HepG2 (cell line): Measurements from ENCODE around the gene SPDYE16. TPM values are rescaled to one million over a fixed set of nuclear protein-coding genes. Genes with fewer than 3 reads are reported as not detected.
"Not testable (repeated sequence)": the region's sequence is repeated elsewhere in the genome, so short reads cannot be mapped to it uniquely, and the experiment has no call there.

Experiments
- ATAC-seq: fragments of 200-7000 bp; cut with Tn5 transposase; 3 replicates; pipeline ENCODE4 v1.9.1; 2020; ENCODE audit warnings: mild to moderate bottlenecking, moderate library complexity
- BruUV-seq: library from RNA; stranded (reverse); fragments of 400-500 nt; replicated peaks from 2 replicates; lab custom pipeline; 2021; lab: Mats Ljungman, UMichigan
- CTCF ChIA-PET: fragments of 300-600 bp; formaldehyde crosslinking; extraction: SDS; loops from one replicate; lab custom pipeline; 2021; ENCODE audit warnings: low total read pairs, inconsistent platforms, low intra/inter-chr PET ratio; lab: Yijun Ruan, JAX
- POLR2A ChIA-PET: fragments of 350-600 bp; sonication (Branson Sonifier 250); formaldehyde crosslinking; loops from one replicate; lab custom pipeline; 2020; ENCODE audit warnings: antibody characterized with exemption, inconsistent platforms; lab: Yijun Ruan, JAX
- DNase-seq: peaks from one replicate; pipeline ENCODE4 v3.0.0-alpha.2; 2015; ENCODE audit warnings: low spot score
- FAIRE-seq: peaks from 3 replicates; lab custom pipeline; 2011; peaks lifted over from hg19 to GRCh38; lab: Jason Lieb, UNC
- H2AFZ ChIP-seq: one replicate; pipeline ENCODE4 v1.6.1; 2011; ENCODE audit warnings: low read length, inconsistent platforms
- H3K27ac ChIP-seq: fragments of 300-600 bp; 3 replicates; pipeline ENCODE4 v1.8.0; 2011; ENCODE audit warnings: mixed run types, mild to moderate bottlenecking, mixed read lengths, low read length, inconsistent platforms; ENCODE audit not compliant: insufficient read depth; ENCODE audit errors: extremely low read length
- H3K27me3 ChIP-seq, 2 experiments: fragments of 200-600 bp in 1 of 2; 2 replicates in 1 of 2; 3 replicates in 1 of 2; pipeline versions ENCODE4 v1.6.0 to v1.8.0; 2011; ENCODE audit warnings: low read length in 2 of 2, mild to moderate bottlenecking in 2 of 2, moderate library complexity in 2 of 2, inconsistent platforms in 1 of 2; ENCODE audit not compliant: insufficient read depth in 2 of 2, control insufficient read depth in 1 of 2
- H3K36me3 ChIP-seq, 2 experiments: fragments of 200-600 bp in 1 of 2; replicated peaks in 1 of 2; 2 replicates in 1 of 2; 3 replicates in 1 of 2; pipeline versions ENCODE4 v1.5.1 to v1.8.0; 2011; ENCODE audit warnings: low read length in 2 of 2, inconsistent platforms in 1 of 2; ENCODE audit not compliant: insufficient read depth in 2 of 2, control insufficient read depth in 1 of 2
- H3K4me1 ChIP-seq: 2 replicates; pipeline ENCODE4 v1.5.1; 2012; ENCODE audit warnings: low read length, inconsistent platforms; ENCODE audit not compliant: insufficient read depth
- H3K4me2 ChIP-seq: 2 replicates; pipeline ENCODE4 v1.6.0; 2011; ENCODE audit warnings: low read depth, low read length, inconsistent platforms
- H3K4me3 ChIP-seq, 3 experiments: fragments of 200-600 bp in 1 of 3; sonication (generic), shearing (Covaris generic) in 1 of 3; replicated peaks in 1 of 3; 2 replicates each; pipeline ENCODE4 v1.5.1; 2011 to 2016; ENCODE audit warnings: low read length in 3 of 3, inconsistent platforms in 2 of 3, low read depth in 2 of 3, mild to moderate bottlenecking in 2 of 3, control low read depth in 1 of 3, mixed read lengths in 1 of 3; ENCODE audit not compliant: insufficient read depth in 1 of 3
- H3K79me2 ChIP-seq: one replicate; pipeline ENCODE4 v1.6.1; 2011; ENCODE audit warnings: low read length, inconsistent platforms; ENCODE audit not compliant: insufficient read depth
- H3K9ac ChIP-seq: 2 replicates; pipeline ENCODE4 v1.6.0; 2011; ENCODE audit warnings: mild to moderate bottlenecking, low read depth, low read length, inconsistent platforms; ENCODE audit not compliant: insufficient read depth
- H3K9me3 ChIP-seq: 2 replicates; pipeline ENCODE4 v1.5.1; 2012; ENCODE audit warnings: mild to moderate bottlenecking, low read length
- H4K20me1 ChIP-seq: 2 replicates; pipeline ENCODE4 v1.6.0; 2011; ENCODE audit warnings: inconsistent platforms, mild to moderate bottlenecking, low read length, moderate library complexity; ENCODE audit not compliant: insufficient read depth
- AGO2 ChIP-seq: fragments of 200-400 bp; formaldehyde crosslinking; optimal IDR thresholded peaks from 2 replicates; pipeline ENCODE3; 2017; ENCODE audit warnings: mild to moderate bottlenecking, low read depth, low read length, moderate library complexity
- ZBTB4 ChIP-seq: sonication (generic); formaldehyde crosslinking; IDR thresholded peaks from 2 replicates; pipeline ENCODE4 v1.4.0; 2020; ENCODE audit warnings: missing genetic modification reagents, mild to moderate bottlenecking, borderline replicate concordance
- WGBS: methylation state at CpG from one replicate; pipeline ENCODE4 v1.1.6; 2017; ENCODE audit warnings: low lambda C conversion rate; 5-methylcytosine and 5-hydroxymethylcytosine counted together
- in situ Hi-C: cut with HindIII; loops from 2 replicates; pipeline ENCODE4 v1.10.0; 2017; ENCODE audit warnings: low pct_unique_long_range_greater_than_20kb; ENCODE audit not compliant: extremely low pct_ligation_motif_present
- intact Hi-C: fragments of 100-400 bp; cut with micrococcal nuclease; formaldehyde crosslinking; loops from one replicate; pipeline ENCODE4 v1.10.0; 2022; ENCODE audit not compliant: unreplicated experiment
- polyA plus RNA-seq, 8 experiments: library from polyadenylated mRNA; depleted of rRNA in 3 of 8; stranded (reverse) in 7 of 8; unstranded in 1 of 8; fragments of >200 nt; fragmentation: Illumina TruSeq in 4 of 8; extraction: Trizol in 4 of 8; gene quantifications; 2 replicates each; pipeline versions ENCODE4 v1.2.1 to v1.2.3, GENCODE V29; 2011 to 2016; ENCODE audit warnings: low read depth in 4 of 8, missing spikeins in 1 of 8, mixed read lengths in 1 of 8; ENCODE audit not compliant: insufficient read depth in 1 of 8
- total RNA-seq, 5 experiments: library from RNA; depleted of rRNA; stranded (reverse); fragments of >200 nt; fragmentation: Illumina TruSeq; extraction: Trizol; gene quantifications; 2 replicates each; pipeline ENCODE4 v1.2.3, GENCODE V29; 2016; ENCODE audit warnings: low read depth in 1 of 5

Gene SPDYE16
- total and polyA plus RNA-seq, 2 of the 13 experiments (the other 11 are each of a cell fraction or from before 2014, with no cell fraction given), result 0.11 TPM; not detected in 1

DNA sequence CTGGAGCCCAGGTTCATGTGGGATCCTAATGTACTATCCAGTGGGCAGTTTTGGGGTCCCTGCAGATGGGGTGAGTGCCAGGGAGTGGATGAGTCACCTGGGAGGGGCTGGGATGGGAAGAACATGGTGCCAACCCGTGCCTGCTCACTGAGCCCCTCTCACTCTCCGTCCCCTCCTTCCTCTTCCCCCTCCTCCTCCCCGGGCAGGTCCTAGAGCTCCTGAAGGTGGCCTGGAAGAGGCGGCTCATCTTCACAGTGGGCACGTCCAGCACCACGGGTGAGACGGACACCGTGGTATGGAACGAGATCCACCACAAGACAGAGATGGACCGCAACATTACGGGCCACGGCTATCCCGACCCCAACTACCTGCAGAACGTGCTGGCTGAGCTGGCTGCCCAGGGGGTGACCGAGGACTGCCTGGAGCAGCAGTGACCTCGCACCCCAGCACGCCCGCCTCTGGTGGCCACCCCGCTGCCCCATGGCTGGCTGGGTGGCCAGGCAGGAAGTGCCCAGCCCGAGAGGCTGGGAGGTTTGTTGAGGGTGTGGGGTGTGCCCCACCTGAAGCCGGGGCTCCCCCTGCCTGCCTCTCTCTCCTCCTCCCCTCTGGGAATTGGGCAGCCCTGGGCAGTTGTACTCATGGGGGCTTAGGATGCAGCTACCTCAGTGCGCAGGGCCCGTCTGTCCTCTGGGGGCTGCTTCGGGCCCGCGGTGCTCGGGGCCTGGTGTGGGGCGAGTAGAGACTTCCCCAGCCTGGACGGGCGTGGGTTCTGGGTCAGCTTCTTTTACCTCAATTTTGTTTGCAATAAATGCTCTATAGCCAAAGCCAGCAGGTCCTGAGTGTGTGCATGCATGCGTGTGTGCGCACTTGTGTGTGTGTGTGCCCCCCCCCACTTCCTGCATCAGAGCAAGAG lies 37.7 kb downstream of the SPDYE16 start:
- H3K79me2 ChIP-seq, result no peaks in the 10 kb centered on the region
- H3K27ac ChIP-seq, result no peak overlapping the region
- no peak overlapping the region for H2AFZ ChIP-seq
- BruUV-seq, result no TSS peak
- peaks cover 0 to 5% of the 10 kb centered on the region in 2 experiments; a peak in 1 of 5 replicates for H3K36me3 ChIP-seq
- ChIA-PET POLR2A (no interaction called here), CTCF (no interaction called here)
- H3K27me3 ChIP-seq, result no peaks in the 10 kb centered on the region
- FAIRE-seq, result no peak
- 96% methylated on average over 22 of the region's 32 CpGs for WGBS
- H3K4me2 ChIP-seq, result no peak overlapping the region
- DNase-seq, result no peak
- H3K9ac ChIP-seq, result no peak overlapping the region
- TF ChIP-seq AGO2 (peak; percentile 48), ZBTB4 (CRISPR knock-in tag) (no peak)
- H4K20me1 ChIP-seq, result no peaks in the 10 kb centered on the region
- ATAC-seq, result no peak
- intact Hi-C loops (no loop called here), in situ Hi-C loops (no loop called here)
- H3K4me3 ChIP-seq, result no peak overlapping the region
- 0 out of 2 replicates have a peak, but pooled peaks cover 10% of the 10 kb centered on the region for H3K4me1 ChIP-seq
- H3K9me3 ChIP-seq, result no peaks in the 10 kb centered on the region

- H3K79me2 ChIP-seq, POLR2A ChIA-PET, H3K4me1 ChIP-seq, CTCF ChIA-PET, H3K27me3 ChIP-seq, H3K4me2 ChIP-seq, H2AFZ ChIP-seq, H3K4me3 ChIP-seq, H4K20me1 ChIP-seq, BruUV-seq, ATAC-seq, DNase-seq, in situ Hi-C loops, FAIRE-seq, intact Hi-C loops, H3K9me3 ChIP-seq, H3K36me3 ChIP-seq, H3K27ac ChIP-seq, H3K9ac ChIP-seq: not testable (repeated sequence)
- WGBS, result 87% methylated on average over 19 of the region's 33 CpGs
Observed at GRCh38 chr7:76504351-76505167, 38.5 kb downstream of the SPDYE16 start.

DNA sequence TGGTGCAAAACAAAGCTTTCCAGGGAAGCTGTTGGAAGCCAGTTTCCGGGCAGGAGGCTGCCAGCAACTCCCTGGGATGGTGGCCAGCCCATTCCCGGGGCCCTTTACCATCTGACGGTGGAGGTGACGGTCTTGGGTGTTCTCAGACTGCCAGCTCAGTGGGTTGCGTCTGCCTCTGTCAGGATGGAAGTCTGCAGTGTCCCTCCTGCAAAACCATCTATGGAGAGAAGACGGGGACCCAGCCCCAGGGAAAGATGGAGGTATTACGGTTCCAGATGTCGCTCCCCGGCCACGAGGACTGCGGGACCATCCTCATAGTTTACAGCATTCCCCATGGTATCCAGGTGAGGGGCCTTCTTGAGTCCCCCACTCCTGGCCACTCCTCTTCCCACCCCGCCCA lies 39.9 kb downstream of the SPDYE16 start:
- CTCF ChIA-PET, result not testable (repeated sequence)

More for the DNA sequence above, 39.9 kb downstream of the SPDYE16 start:
- H3K9ac ChIP-seq, H3K4me2 ChIP-seq, DNase-seq, FAIRE-seq, H3K27ac ChIP-seq, ATAC-seq, H2AFZ ChIP-seq, H4K20me1 ChIP-seq, H3K9me3 ChIP-seq, H3K4me3 ChIP-seq, H3K4me1 ChIP-seq, intact Hi-C loops, H3K36me3 ChIP-seq, H3K27me3 ChIP-seq, in situ Hi-C loops, POLR2A ChIA-PET, H3K79me2 ChIP-seq, BruUV-seq: not testable (repeated sequence)
- 92% methylated on average over 4 of the region's 12 CpGs for WGBS
